H1 (cell line): ENCODE measurements around the gene ACAD10.
"Not testable (repeated sequence)": the region's sequence is repeated elsewhere in the genome, so short reads cannot be mapped to it uniquely, and the experiment has no call there.

Source experiments
- CEBPB ChIP-seq: IDR thresholded peaks from 2 replicates; pipeline ENCODE4 v1.6.1; 2012; ENCODE audit warnings: low read depth, low read length
- CHD2 ChIP-seq: IDR thresholded peaks from 2 replicates; pipeline ENCODE4 v1.6.1; 2012; ENCODE audit warnings: low read length, improper control_type of control experiment
- CREB1 ChIP-seq: IDR thresholded peaks from 2 replicates; pipeline ENCODE4 v1.6.1; 2012; ENCODE audit warnings: inconsistent platforms
- CTCF ChIP-seq, 3 experiments: IDR thresholded peaks; 1 replicate in 2 of 3; 2 replicates in 1 of 3; pipeline versions ENCODE4 v1.5.1 to v1.6.1; 2011; ENCODE audit warnings: low read length in 3 of 3, mild to moderate bottlenecking in 3 of 3, inconsistent platforms in 2 of 3, low read depth in 1 of 3, moderate library complexity in 1 of 3; ENCODE audit not compliant: insufficient read depth in 1 of 3; ENCODE audit errors: control extremely low read depth in 1 of 3
- EGR1 ChIP-seq: IDR thresholded peaks from 2 replicates; pipeline ENCODE4 v1.6.1; 2011; ENCODE audit warnings: low read depth, low read length, borderline replicate concordance
- EP300 ChIP-seq, 2 experiments: IDR thresholded peaks; 1 replicate in 1 of 2; 2 replicates in 1 of 2; pipeline ENCODE4 v1.6.1; 2011 to 2012; ENCODE audit warnings: low read depth in 2 of 2, low read length in 2 of 2, mild to moderate bottlenecking in 2 of 2, borderline replicate concordance in 1 of 2, inconsistent platforms in 1 of 2, moderate library complexity in 1 of 2
- HDAC2 ChIP-seq, 2 experiments: fragments of 300-600 bp in 1 of 2; sonication (generic) in 1 of 2; IDR thresholded peaks; 2 replicates each; pipeline ENCODE4 v1.6.1; 2011 to 2012; ENCODE audit warnings: low read depth in 2 of 2, low read length in 2 of 2, mild to moderate bottlenecking in 2 of 2, moderate library complexity in 2 of 2, borderline replicate concordance in 1 of 2, inconsistent platforms in 1 of 2
- KDM1A ChIP-seq: fragments of 200-600, 300-600 bp; sonication (generic); IDR thresholded peaks from 2 replicates; pipeline ENCODE4 v1.7.1; 2016; ENCODE audit warnings: mild to moderate bottlenecking, low read length, borderline replicate concordance
- POLR2A ChIP-seq, 2 experiments: IDR thresholded peaks; 1 replicate in 1 of 2; 2 replicates in 1 of 2; pipeline ENCODE4 v1.6.1; 2011; ENCODE audit warnings: low read depth in 2 of 2, low read length in 2 of 2, mild to moderate bottlenecking in 2 of 2; ENCODE audit errors: control extremely low read depth in 1 of 2
- RAD21 ChIP-seq, 2 experiments: IDR thresholded peaks in 1 of 2; conservative IDR thresholded peaks in 1 of 2; 2 replicates each; pipeline ENCODE4 v1.6.1; 2011; ENCODE audit warnings: low read depth in 2 of 2, low read length in 2 of 2, improper control_type of control experiment in 1 of 2, inconsistent platforms in 1 of 2, mild to moderate bottlenecking in 1 of 2, moderate library complexity in 1 of 2
- RXRA ChIP-seq: IDR thresholded peaks from 2 replicates; pipeline ENCODE4 v1.6.1; 2011; ENCODE audit warnings: low read depth, mild to moderate bottlenecking, low read length, moderate library complexity; ENCODE audit not compliant: insufficient read depth
- SUZ12 ChIP-seq: fragments of 200-600 bp; sonication (generic); IDR thresholded peaks from 2 replicates; pipeline ENCODE4 v1.6.1; 2012; ENCODE audit warnings: mild to moderate bottlenecking, inconsistent platforms, low read length, moderate library complexity, mixed read lengths
- TAF1 ChIP-seq: IDR thresholded peaks from 2 replicates; pipeline ENCODE4 v1.6.1; 2011; ENCODE audit warnings: mild to moderate bottlenecking, low read depth, low read length

GRCh38 chr12:111739524-111739923 is 53.7 kb downstream of the ACAD10 start:
- TF ChIP-seq RAD21 (IDR thresholded peaks at IDR 0.05 in 1 of 2, conservative IDR thresholded peaks at IDR 0.05 in 1 of 2; ENCODE audit: low read depth in 2 of 2, low read length in 2 of 2); RXRA; SUZ12; CREB1; CTCF (IDR thresholded peaks at IDR 0.05; ENCODE audit: control extremely low read depth in 1 of 3, insufficient read depth in 1 of 3, low read depth in 1 of 3, low read length in 3 of 3); POLR2A (IDR thresholded peaks at IDR 0.05; ENCODE audit: control extremely low read depth in 1 of 2, low read depth in 2 of 2, low read length in 2 of 2); TAF1; KDM1A; EP300 (IDR thresholded peaks at IDR 0.05; ENCODE audit: borderline replicate concordance in 1 of 2, low read depth in 2 of 2, low read length in 2 of 2); EGR1; HDAC2 (IDR thresholded peaks at IDR 0.05; ENCODE audit: borderline replicate concordance in 1 of 2, low read depth in 2 of 2, low read length in 2 of 2); CHD2: not testable (repeated sequence)
- TF ChIP-seq CEBPB, result 0 out of 2 replicates have a peak, but pooled peaks have one; percentile 11
